Memory B cell (primary cell): ENCODE data around the gene IQGAP3.
"Not testable (repeated sequence)": the region's sequence is repeated elsewhere in the genome, so short reads cannot be mapped to it uniquely, and the experiment has no call there.

ENCODE experiments used
- ATAC-seq: fragments of 150-1000 bp; cut with Tn5 transposase; 2 replicates; pipeline ENCODE4 v1.10.0; 2021; ENCODE audit warnings: low read depth, mild to moderate bottlenecking, moderate library complexity
- DNase-seq, 2 donors: peaks; one replicate each; pipeline ENCODE4 v3.0.0; 2022; ENCODE audit warnings: low spot score in 2 of 2
- H3K27ac Mint-ChIP-seq: one replicate; pipeline ENCODE4 v1.8.0; 2022; ENCODE audit warnings: mild to moderate bottlenecking, moderate library complexity, mixed read lengths
- H3K27me3 Mint-ChIP-seq: one replicate; pipeline ENCODE4 v1.8.0; 2022; ENCODE audit warnings: mixed read lengths
- H3K36me3 Mint-ChIP-seq: one replicate; pipeline ENCODE4 v1.8.0; 2022; ENCODE audit warnings: mild to moderate bottlenecking, mixed read lengths
- H3K4me1 Mint-ChIP-seq: one replicate; pipeline ENCODE4 v1.8.0; 2022; ENCODE audit warnings: mixed read lengths
- H3K4me3 Mint-ChIP-seq: one replicate; pipeline ENCODE4 v1.8.0; 2022; ENCODE audit warnings: mild to moderate bottlenecking, moderate library complexity, mixed read lengths
- H3K9me3 Mint-ChIP-seq: one replicate; pipeline ENCODE4 v1.8.0; 2022; ENCODE audit warnings: mixed read lengths

IQGAP3 gene, protein sequence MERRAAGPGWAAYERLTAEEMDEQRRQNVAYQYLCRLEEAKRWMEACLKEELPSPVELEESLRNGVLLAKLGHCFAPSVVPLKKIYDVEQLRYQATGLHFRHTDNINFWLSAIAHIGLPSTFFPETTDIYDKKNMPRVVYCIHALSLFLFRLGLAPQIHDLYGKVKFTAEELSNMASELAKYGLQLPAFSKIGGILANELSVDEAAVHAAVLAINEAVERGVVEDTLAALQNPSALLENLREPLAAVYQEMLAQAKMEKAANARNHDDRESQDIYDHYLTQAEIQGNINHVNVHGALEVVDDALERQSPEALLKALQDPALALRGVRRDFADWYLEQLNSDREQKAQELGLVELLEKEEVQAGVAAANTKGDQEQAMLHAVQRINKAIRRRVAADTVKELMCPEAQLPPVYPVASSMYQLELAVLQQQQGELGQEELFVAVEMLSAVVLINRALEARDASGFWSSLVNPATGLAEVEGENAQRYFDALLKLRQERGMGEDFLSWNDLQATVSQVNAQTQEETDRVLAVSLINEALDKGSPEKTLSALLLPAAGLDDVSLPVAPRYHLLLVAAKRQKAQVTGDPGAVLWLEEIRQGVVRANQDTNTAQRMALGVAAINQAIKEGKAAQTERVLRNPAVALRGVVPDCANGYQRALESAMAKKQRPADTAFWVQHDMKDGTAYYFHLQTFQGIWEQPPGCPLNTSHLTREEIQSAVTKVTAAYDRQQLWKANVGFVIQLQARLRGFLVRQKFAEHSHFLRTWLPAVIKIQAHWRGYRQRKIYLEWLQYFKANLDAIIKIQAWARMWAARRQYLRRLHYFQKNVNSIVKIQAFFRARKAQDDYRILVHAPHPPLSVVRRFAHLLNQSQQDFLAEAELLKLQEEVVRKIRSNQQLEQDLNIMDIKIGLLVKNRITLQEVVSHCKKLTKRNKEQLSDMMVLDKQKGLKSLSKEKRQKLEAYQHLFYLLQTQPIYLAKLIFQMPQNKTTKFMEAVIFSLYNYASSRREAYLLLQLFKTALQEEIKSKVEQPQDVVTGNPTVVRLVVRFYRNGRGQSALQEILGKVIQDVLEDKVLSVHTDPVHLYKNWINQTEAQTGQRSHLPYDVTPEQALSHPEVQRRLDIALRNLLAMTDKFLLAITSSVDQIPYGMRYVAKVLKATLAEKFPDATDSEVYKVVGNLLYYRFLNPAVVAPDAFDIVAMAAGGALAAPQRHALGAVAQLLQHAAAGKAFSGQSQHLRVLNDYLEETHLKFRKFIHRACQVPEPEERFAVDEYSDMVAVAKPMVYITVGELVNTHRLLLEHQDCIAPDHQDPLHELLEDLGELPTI (N-terminal part only)

DNA sequence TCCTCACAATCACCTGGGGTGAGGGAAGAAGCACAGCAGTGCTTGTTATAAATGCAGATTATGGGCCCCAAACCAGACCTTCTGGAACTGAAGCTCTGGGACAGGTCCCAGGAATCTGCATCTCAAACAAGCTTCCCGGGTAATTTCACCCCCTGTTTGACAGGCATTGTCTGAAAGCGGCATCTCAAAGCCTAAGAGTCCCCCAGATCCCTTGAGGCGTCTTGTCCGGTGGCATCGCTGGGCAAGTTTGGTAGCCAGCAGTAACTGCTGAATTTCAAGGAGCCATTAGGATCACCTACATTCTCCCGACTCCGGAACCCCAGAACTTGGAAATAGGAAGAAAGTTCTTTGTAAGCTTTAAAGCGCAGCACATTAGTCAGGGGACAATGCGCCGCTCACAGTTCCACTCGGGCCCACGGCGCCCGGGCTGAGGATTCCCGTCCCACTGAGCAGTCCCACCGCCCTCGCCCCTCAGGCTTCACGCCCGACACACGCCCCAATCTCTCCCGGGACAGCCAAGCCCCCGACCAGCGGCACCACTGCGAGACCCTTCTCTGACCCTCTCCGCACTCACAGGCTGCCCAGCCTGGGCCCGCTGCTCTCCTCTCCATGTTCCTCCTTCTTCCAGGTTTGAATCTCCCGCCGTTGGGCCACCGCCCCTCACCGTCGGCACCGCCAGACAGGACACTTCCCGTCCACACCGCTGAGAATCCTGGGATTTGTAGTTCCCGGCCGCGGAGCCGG, at the start of gene IQGAP3:
Gene IQGAP3 (minus strand): TSS at position 647 of the 744 bp plus-strand sequence. CDS start 36 bp downstream, at position 611.
- peaks cover 13% of the 10 kb centered on the region for H3K27me3 Mint-ChIP-seq
- peak within 1 kb of the TSS; percentile 86 for H3K4me3 Mint-ChIP-seq
- peaks cover 8% of the 10 kb centered on the region for H3K4me1 Mint-ChIP-seq
- peaks cover 1% of the 10 kb centered on the region for H3K36me3 Mint-ChIP-seq
- DNase-seq, result peak; percentile 72
- peak within 1 kb of the TSS; percentile 40 for H3K27ac Mint-ChIP-seq
- no peaks in the 10 kb centered on the region for H3K9me3 Mint-ChIP-seq
- ATAC-seq, result peak; percentile 99

DNA sequence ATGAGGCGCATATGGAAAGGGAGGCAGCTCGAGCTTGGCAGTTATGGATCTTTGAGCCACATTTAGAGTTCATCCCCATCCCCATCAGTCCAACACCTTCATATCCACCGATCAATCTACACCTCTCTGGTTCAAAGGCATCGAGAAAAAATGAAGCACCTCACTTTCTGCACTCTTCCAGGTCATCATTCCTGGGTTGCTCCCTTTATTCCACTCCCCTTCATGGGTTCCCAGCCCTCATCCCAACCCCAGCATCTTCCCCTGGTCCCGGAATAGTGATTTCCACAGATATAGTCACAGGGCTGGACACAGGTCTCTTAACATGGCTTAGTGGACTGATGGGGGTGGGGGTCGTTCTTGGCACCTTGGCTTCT, 47.2 kb upstream of the IQGAP3 start:
- no peak overlapping the region for H3K27ac Mint-ChIP-seq
- peaks cover 5% of the 10 kb centered on the region for H3K4me1 Mint-ChIP-seq
- H3K9me3 Mint-ChIP-seq, result no peaks in the 10 kb centered on the region
- DNase-seq, result no peak
- no peak for ATAC-seq
- no peak overlapping the region for H3K4me3 Mint-ChIP-seq
- no peaks in the 10 kb centered on the region for H3K36me3 Mint-ChIP-seq
- H3K27me3 Mint-ChIP-seq, result peaks cover 33% of the 10 kb centered on the region

DNA sequence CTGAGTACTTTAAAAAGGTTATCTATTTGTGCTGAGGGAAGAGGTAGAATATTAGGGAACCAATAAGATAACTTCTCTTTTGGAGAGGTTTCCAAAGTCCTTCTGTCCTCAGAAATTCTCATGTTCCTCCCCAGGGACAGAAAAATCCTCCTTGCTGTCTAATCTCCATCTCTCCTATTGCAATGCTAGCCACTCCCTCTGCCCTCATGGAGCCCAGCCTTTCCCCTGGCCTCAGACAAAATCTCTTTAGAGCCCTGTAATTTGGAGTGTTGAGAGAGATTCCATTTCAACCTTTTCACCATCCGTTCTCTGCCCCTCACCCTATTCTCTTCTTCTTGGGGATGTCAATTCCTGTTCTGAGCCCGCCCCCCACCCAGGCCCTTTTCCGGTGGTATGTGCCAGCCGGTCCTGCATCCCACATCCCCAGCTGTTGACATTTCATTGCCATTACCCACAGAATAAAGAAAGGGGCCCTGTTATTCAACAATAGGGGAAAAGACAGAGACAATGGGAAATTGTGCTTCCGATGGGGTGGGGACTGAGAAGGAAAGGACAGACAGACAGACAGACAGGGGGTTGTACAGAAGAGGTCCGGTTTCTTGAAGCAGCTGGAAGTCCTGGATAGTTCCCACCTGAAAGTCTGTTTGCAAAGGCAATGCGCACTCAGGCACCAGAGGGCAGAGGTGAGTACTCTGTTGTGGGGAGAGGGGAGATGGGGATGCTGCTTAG, 46.7 kb upstream of the IQGAP3 start, which contains the start of gene HAPLN2:
Gene HAPLN2 (plus strand): TSS at position 563 of the 729 bp plus-strand sequence. CDS start 4,076 bp downstream, outside the sequence.
- H3K4me3 Mint-ChIP-seq, result no peak within 1 kb of the TSS
- DNase-seq, result no peak
- H3K27me3 Mint-ChIP-seq, result peaks cover 33% of the 10 kb centered on the region
- peaks cover 5% of the 10 kb centered on the region for H3K4me1 Mint-ChIP-seq
- peak; percentile 46 for ATAC-seq
- no peaks in the 10 kb centered on the region for H3K9me3 Mint-ChIP-seq
- no peak within 1 kb of the TSS for H3K27ac Mint-ChIP-seq
- no peaks in the 10 kb centered on the region for H3K36me3 Mint-ChIP-seq

DNA sequence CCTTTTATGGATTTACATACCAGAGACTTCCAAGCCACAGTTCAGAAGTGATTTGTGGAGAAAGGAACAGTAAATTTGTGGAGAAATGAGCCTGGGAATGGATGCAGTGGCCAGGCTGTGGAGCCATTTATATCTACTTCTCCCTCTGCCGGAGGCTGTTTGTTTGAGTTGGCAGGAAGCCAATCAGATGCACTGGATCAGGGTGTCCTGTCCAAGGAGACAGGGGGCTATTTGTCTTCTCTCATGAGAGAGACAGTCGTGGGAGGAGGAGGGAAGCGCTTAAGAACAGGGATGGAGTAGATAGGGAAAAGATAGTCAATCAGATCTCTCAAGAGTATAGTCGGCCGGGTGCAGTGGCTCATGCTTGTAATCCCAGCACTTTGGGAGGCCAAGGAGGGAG, 44.1 kb upstream of the IQGAP3 start:
- Mint-ChIP-seq H3K27me3 (peaks cover 26% of the 10 kb centered on the region), H3K27ac (no peak overlapping the region), H3K4me1 (peaks cover 4% of the 10 kb centered on the region), H3K36me3 (no peaks in the 10 kb centered on the region), H3K9me3 (no peaks in the 10 kb centered on the region), H3K4me3 (no peak overlapping the region)
- DNase-seq (no peak), ATAC-seq (no peak)

DNA sequence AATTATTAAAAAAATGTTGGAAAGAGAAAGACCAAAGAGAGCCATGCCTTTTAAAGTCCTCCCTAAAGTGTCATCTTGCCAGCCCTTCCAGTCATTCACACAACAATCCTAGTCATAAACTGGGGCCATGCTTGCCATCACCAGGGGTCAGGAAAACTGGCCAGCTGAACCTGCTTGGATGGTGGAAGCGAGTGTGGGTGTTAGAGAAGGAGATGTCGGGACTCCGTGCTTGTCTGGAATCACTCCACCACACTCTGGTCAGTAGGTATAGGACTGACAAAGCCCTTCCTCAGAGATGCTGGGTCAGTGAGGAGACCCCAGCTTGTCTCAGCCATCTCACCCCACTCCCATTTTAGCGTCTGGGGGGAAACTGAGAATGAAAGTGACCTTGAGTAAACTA, 43.6 kb upstream of the IQGAP3 start:
- Mint-ChIP-seq H3K27ac (no peak overlapping the region), H3K4me1 (peaks cover 4% of the 10 kb centered on the region), H3K36me3 (no peaks in the 10 kb centered on the region), H3K4me3 (no peak overlapping the region), H3K27me3 (peaks cover 26% of the 10 kb centered on the region), H3K9me3 (no peaks in the 10 kb centered on the region)
- DNase-seq (no peak), ATAC-seq (no peak)

DNA sequence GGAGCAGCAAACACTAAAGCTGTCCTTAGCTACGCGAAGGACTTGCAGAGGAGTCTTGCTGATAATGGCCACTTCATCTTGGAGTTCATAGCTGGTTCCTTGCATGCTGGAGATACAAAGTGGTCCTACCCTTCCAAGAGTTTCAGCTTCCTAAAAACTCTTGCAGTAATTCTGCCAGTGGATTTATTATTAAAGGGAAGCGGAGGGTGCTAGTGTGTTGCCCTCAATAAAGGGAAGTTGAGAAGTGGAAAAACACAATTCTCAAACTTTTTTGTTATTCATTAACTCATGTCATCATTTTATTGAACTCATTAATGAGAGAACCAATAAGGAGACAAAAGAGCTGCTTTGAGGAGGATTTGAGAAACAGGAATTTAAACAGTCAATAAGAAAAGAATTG, 40.3 kb upstream of the IQGAP3 start:
- DNase-seq (no peak), ATAC-seq (no peak)
- Mint-ChIP-seq H3K27me3 (peaks cover 13% of the 10 kb centered on the region), H3K36me3 (no peaks in the 10 kb centered on the region), H3K27ac (no peak overlapping the region), H3K4me3 (no peak overlapping the region), H3K4me1 (peaks cover 6% of the 10 kb centered on the region), H3K9me3 (no peaks in the 10 kb centered on the region)

DNA sequence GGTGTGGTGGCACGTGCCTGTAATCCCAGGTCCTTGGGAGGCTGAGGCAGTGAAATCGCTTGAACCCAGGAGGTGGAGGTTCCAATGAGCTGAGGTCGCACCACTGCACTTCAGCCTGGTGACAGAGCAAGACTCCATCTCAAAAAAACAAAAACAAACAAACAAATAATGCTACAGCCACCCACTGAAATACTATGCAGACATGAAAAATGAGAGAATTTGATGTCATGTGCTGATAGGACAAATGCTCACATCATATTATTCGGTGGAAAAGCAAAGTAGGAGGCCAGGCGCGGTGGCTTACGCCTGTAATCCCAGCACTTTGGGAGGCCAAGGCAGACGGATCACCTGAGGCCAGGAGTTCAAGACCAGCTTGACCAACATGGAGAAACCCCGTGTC, 37.7 kb upstream of the IQGAP3 start:
- ATAC-seq, H3K27me3 Mint-ChIP-seq, H3K4me3 Mint-ChIP-seq, H3K27ac Mint-ChIP-seq, H3K36me3 Mint-ChIP-seq, H3K9me3 Mint-ChIP-seq, DNase-seq: not testable (repeated sequence)
- H3K4me1 Mint-ChIP-seq, result peaks cover 12% of the 10 kb centered on the region

DNA sequence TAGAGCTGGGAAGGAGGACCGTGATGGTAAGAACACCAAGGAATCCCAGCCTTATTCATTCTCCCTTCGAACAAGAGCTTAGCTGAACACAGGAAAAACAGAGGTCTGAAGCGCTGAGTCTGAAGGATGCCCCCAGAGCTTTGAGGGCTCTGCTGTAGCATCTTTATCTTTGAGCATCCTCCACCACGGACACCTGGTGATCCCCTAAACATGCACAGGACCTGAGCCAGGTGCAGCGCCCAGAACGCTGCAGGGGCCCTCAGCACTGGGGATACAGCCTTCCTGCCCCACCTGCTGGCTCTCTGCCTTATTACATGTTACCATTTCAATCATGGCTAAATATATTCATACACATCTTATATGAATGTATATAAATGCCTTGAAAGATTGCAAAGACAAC, 36.6 kb upstream of the IQGAP3 start:
- DNase-seq (peak; percentile 57 to 59), ATAC-seq (peak; percentile 51)
- Mint-ChIP-seq H3K27me3 (peaks cover 6% of the 10 kb centered on the region), H3K4me1 (peaks cover 12% of the 10 kb centered on the region), H3K9me3 (no peaks in the 10 kb centered on the region), H3K27ac (no peak overlapping the region), H3K4me3 (no peak overlapping the region), H3K36me3 (no peaks in the 10 kb centered on the region)

DNA sequence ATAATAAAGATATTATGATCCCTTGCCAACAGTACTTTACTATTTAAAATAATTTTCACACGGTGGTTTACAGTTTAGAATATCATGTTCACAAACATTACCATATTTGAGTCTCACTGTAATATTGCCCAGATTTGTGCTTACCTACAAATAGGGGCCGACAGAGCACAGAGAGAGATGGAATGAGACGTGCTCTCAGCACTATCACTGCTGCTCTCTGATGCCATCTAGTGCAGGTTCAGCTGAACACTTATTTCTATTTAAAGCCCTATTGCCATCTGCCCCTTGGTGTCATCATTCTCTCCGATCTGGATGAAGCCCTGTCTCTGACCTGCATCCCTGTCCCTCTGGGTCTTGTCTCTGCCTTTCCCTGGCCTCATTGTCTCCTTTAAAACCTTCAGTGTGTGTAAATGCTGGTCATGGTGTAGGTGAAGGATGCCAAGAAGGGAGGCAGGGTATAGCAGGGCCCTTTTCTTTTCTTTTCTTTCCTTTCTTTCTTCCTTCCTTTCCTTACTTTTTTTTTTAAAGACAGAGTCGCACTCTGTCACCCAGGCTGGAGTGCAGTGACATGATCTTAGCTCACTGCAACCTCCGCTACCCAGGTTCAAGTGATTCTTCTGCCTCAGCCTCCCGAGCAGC, 35.8 kb upstream of the IQGAP3 start:
- no peaks in the 10 kb centered on the region for H3K9me3 Mint-ChIP-seq
- ATAC-seq (peak; percentile 79), DNase-seq (peak; percentile 62 to 77)
- H3K27ac Mint-ChIP-seq, result peak overlapping the region; percentile 35
- no peak overlapping the region for H3K4me3 Mint-ChIP-seq
- no peaks in the 10 kb centered on the region for H3K36me3 Mint-ChIP-seq
- peaks cover 6% of the 10 kb centered on the region for H3K27me3 Mint-ChIP-seq
- H3K4me1 Mint-ChIP-seq, result peaks cover 12% of the 10 kb centered on the region

DNA sequence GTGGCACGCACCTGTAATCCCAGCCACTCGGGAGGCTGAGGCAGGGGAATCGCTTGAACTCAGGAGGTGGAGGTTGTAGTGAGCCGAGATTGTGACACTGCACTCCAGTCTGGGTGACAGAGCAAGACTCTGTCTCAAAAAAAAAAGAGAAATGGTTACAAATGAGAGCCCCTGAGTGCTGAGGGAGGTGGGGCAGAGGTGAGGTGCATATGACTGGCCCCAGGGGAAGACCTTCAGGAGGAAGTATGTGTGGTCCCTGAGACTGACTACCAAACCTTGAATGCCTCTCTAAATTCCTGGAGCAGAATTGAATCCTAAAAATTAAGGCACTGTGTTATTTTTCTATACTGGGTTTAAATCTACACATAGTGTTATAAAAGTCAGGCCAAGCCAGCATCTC, 35.0 kb upstream of the IQGAP3 start:
- ATAC-seq, result peak; percentile 86
- H3K36me3 Mint-ChIP-seq, H3K27me3 Mint-ChIP-seq: not testable (repeated sequence)

DNA sequence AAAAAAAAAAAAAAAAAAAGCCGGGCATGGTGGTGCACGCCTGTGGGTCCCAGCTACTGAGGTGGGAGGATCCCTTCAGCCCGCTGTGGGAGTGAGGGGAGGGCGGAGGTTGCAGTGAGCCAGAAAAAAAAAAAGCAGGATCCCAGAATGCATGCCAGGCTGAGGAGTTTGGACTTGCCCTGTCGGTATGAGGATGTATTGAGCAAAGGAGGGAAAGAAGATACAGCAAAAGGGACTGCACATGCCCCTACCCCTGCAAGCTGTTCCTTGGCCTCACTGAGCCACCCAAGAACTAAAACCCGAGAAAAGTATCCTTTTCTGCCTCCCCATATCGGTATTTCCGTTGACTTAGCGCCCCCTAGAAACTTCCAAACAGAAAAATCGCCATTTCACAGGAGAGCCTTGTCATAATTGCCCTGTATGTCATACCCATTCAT, 30.2 kb upstream of the IQGAP3 start:
- no peak for ATAC-seq
- H3K9me3 Mint-ChIP-seq, result no peaks in the 10 kb centered on the region
- H3K27ac Mint-ChIP-seq, result no peak overlapping the region
- H3K4me3 Mint-ChIP-seq, result peak overlapping the region; percentile 22
- DNase-seq, result no peak
- H3K4me1 Mint-ChIP-seq, result peaks cover 17% of the 10 kb centered on the region
- no peaks in the 10 kb centered on the region for H3K27me3 Mint-ChIP-seq
- peaks cover 8% of the 10 kb centered on the region for H3K36me3 Mint-ChIP-seq

More for the DNA sequence above, 35.0 kb upstream of the IQGAP3 start:
- DNase-seq, result peak; percentile 30 to 58
- not testable (repeated sequence) for H3K9me3 Mint-ChIP-seq
- H3K4me3 Mint-ChIP-seq, result peak overlapping the region; percentile 12
- H3K4me1 Mint-ChIP-seq, result peaks cover 12% of the 10 kb centered on the region
- peak overlapping the region; percentile 35 for H3K27ac Mint-ChIP-seq

DNA sequence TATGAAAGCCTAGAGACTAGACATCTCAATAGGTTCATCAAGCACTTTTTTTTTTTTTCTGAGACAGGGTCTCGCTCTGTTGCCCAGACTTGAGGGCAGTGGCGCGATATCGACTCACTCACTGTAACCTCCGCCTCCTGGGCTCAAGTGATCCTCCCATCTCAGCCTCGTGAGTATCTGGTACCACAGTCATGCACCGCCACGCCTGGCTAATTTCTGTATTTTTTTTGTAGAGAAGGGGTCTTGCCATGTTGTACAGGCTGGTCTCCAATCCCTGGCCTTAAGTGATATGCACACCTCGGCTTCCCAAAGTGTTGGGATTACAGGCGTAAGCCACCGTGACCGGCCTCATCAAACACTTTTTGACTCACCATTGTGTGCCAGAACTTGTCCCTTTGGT, 29.5 kb upstream of the IQGAP3 start:
- Mint-ChIP-seq H3K27ac (peak overlapping the region; percentile 92), H3K36me3 (peaks cover 12% of the 10 kb centered on the region), H3K4me3 (peak overlapping the region; percentile 99), H3K4me1 (peaks cover 13% of the 10 kb centered on the region), H3K27me3 (no peaks in the 10 kb centered on the region), H3K9me3 (no peaks in the 10 kb centered on the region)
- ATAC-seq (peak; percentile 51), DNase-seq (no peak)
